Measurements from ENCODE around the gene GRM8.

Gene GRM8

GRCh38 chr7:127017196-127017595, 235.5 kb downstream of the GRM8 start:
- no peak overlapping the region for H3K27ac ChIP-seq
- TF ChIP-seq, protein P1, sequence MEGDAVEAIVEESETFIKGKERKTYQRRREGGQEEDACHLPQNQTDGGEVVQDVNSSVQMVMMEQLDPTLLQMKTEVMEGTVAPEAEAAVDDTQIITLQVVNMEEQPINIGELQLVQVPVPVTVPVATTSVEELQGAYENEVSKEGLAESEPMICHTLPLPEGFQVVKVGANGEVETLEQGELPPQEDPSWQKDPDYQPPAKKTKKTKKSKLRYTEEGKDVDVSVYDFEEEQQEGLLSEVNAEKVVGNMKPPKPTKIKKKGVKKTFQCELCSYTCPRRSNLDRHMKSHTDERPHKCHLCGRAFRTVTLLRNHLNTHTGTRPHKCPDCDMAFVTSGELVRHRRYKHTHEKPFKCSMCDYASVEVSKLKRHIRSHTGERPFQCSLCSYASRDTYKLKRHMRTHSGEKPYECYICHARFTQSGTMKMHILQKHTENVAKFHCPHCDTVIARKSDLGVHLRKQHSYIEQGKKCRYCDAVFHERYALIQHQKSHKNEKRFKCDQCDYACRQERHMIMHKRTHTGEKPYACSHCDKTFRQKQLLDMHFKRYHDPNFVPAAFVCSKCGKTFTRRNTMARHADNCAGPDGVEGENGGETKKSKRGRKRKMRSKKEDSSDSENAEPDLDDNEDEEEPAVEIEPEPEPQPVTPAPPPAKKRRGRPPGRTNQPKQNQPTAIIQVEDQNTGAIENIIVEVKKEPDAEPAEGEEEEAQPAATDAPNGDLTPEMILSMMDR (conservative IDR thresholded peaks at IDR 0.05): no peak

- TF ChIP-seq, protein P1 (conservative IDR thresholded peaks at IDR 0.05): no peak
- no peak overlapping the region for H3K27ac ChIP-seq
These were observed 252.0 kb downstream of the GRM8 start for GRCh38 chr7:127000725-127001124.

- no peak overlapping the region for H3K27ac ChIP-seq
- TF ChIP-seq, protein P1 (conservative IDR thresholded peaks at IDR 0.05): no peak
These were observed 256.1 kb downstream of the GRM8 start for GRCh38 chr7:126996659-126997058.

- H3K27ac ChIP-seq: no peak overlapping the region
- TF ChIP-seq, protein P1 (conservative IDR thresholded peaks at IDR 0.05): no peak
These were observed 259.0 kb downstream of the GRM8 start for GRCh38 chr7:126993626-126994213.

GRCh38 chr7:126988022-126988421, 264.7 kb downstream of the GRM8 start:
- no peak overlapping the region for H3K27ac ChIP-seq
- TF ChIP-seq, protein P1 (conservative IDR thresholded peaks at IDR 0.05): no peak

DNA sequence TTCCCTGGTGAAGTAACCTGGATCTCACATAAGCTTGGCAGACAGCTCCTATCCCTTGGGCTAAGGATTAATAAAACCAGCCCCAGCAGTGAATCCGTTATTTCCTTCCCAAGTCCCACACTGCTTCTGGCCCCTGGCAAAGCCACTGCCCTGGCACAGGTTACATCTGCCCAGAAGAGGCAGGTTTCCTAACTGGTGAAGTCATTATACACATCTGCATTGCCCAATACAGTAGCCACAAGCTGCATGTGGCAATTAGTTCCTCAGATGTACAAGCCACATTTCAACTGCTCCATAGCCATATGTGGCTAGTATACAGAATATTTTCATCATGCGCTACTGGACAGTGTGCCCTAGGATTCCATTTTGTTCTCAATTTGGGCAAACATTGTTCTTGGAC, 273.0 kb downstream of the GRM8 start:
- no peak overlapping the region for H3K27ac ChIP-seq
- TF ChIP-seq, protein P1 (conservative IDR thresholded peaks at IDR 0.05): no peak

DNA sequence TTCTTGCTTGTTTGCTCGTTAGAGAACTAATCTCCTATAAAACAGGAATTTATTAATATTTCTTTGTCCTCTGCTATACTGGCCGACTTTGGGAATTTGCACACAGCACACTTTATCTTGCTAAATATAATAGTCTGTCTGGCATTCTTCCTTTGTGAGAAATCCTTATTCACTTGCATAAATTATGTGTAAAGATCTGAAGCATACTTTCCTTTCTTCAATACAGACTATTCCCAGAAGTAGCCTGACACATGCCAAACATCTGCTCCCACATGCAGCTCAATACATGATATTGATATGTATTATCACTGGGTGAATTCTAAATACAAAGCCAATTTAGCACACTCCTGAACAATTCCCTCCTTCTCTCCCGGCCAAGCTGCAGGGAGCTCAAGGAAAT, 273.9 kb downstream of the GRM8 start:
- TF ChIP-seq, protein P1 (conservative IDR thresholded peaks at IDR 0.05): no peak
- no peak overlapping the region for H3K27ac ChIP-seq
